ENCODE results near the gene INSM1. TPM values are rescaled to one million over a fixed set of nuclear protein-coding genes. Genes with fewer than 3 reads are reported as not detected.

INSM1 gene
- total and polyA plus RNA-seq, 2 experiments from 2014 or later: not detected

DNA sequence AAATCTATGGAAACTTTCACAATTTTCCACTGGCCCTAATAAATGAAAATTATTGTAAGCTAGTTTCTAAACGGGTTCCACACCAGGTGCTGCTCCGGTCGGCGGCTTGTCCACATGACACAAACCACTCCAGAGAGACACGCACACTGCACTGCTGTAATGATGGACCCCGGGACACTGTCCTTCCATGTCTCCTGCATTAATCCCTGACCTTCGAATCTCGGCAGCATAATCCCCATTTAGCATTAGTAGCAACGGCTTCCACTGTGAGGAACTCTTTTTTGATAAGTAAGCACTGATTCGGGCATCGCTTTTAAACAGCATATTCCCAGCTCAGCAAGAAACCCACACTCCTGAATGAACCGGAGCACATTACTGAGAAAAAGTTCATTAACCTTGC lies 43.5 kb downstream of the INSM1 start:
- Histone ChIP-seq H3K36me3 (no peaks in the 10 kb centered on the region), H3K27me3 (peaks cover 15% of the 10 kb centered on the region), H3K27ac (no peak overlapping the region), H3K9me3 (ENCODE audit: low read depth) (no peaks in the 10 kb centered on the region), H3K4me3 (no peak overlapping the region), H3K4me1 (ENCODE audit: low read depth) (peaks cover 13% of the 10 kb centered on the region)
- DNase-seq (ENCODE audit: low read depth in 1 of 2, low spot score in 1 of 2): no peak
- TF ChIP-seq, protein P1, sequence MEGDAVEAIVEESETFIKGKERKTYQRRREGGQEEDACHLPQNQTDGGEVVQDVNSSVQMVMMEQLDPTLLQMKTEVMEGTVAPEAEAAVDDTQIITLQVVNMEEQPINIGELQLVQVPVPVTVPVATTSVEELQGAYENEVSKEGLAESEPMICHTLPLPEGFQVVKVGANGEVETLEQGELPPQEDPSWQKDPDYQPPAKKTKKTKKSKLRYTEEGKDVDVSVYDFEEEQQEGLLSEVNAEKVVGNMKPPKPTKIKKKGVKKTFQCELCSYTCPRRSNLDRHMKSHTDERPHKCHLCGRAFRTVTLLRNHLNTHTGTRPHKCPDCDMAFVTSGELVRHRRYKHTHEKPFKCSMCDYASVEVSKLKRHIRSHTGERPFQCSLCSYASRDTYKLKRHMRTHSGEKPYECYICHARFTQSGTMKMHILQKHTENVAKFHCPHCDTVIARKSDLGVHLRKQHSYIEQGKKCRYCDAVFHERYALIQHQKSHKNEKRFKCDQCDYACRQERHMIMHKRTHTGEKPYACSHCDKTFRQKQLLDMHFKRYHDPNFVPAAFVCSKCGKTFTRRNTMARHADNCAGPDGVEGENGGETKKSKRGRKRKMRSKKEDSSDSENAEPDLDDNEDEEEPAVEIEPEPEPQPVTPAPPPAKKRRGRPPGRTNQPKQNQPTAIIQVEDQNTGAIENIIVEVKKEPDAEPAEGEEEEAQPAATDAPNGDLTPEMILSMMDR (IDR thresholded peaks at IDR 0.05; ENCODE audit: low read depth, low read length): no peak

DNA sequence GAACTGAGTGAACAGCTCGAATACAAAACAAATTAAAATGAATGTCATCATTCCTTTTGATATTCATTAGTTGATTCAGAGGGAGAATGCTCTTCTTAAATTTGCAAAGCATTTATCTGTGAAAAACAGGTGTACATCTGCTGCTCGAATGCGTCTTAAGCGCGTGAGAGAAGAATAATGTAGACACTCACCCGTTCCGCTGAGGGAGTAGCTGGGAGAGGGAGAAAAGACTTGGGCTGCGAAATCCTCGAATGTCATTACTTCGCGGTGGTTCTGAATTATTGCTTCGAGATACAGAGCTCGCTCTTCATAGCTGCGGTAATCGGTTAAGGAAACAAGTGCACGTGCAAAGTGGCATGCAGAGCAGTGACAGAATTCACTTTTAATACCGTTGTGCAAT lies 43.9 kb downstream of the INSM1 start:
- Histone ChIP-seq H3K36me3 (no peaks in the 10 kb centered on the region), H3K27me3 (peaks cover 15% of the 10 kb centered on the region), H3K4me3 (no peak overlapping the region), H3K4me1 (ENCODE audit: low read depth) (peaks cover 13% of the 10 kb centered on the region), H3K27ac (no peak overlapping the region), H3K9me3 (ENCODE audit: low read depth) (no peaks in the 10 kb centered on the region)
- TF ChIP-seq, protein P1 (IDR thresholded peaks at IDR 0.05; ENCODE audit: low read depth, low read length): no peak
- DNase-seq (ENCODE audit: low read depth in 1 of 2, low spot score in 1 of 2): no peak

DNA sequence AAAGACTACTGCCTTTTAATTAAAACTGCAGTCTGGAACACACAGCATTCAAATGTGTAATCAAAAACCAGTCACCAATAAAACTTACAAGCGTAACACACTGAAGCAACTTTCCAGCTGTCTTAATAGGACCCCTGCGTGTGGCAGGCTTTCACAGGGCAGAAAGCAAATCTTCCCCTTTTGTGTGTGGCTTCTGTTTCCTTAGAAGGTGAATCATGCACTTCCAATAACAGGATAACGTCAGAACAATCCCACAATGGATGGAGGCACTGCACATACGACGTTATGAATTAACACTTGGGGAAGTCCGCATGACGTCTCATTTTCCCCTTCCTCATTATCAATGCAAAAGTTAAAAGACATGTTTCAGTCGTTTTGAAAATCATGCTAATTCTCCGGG lies 44.8 kb downstream of the INSM1 start:
- H3K27me3 ChIP-seq: peaks cover 15% of the 10 kb centered on the region
- no peaks in the 10 kb centered on the region for H3K36me3 ChIP-seq
- TF ChIP-seq, protein P1 (IDR thresholded peaks at IDR 0.05; ENCODE audit: low read depth, low read length): no peak
- no peak for DNase-seq (ENCODE audit: low read depth in 1 of 2, low spot score in 1 of 2)
- H3K27ac ChIP-seq: no peak overlapping the region
- peaks cover 13% of the 10 kb centered on the region for H3K4me1 ChIP-seq (ENCODE audit: low read depth)
- H3K9me3 ChIP-seq (ENCODE audit: low read depth): no peaks in the 10 kb centered on the region
- no peak overlapping the region for H3K4me3 ChIP-seq

DNA sequence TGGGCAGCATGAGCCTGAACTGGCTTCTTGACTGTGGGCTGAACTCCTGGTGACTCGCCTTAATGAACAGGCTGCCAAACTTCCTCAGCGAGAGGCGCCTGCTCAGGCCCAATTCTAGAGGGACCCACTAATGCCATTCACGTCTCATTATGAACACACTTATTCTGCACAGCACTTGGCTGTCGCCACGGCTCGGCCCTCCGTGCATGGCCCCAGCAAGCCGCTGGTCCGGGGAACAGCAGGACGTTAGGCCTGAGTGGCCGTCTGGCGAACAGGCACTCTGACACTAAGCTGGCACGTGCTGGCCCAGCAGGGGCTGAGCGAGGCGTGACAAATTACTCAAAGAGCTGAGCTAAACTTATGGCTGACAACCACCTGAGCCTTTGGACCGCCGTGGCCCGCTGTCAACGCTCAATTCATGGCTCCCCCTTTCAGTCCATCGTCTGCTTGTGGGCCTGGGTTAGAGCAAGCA lies 45.9 kb downstream of the INSM1 start:
- Histone ChIP-seq H3K4me3 (no peak overlapping the region), H3K27me3 (peaks cover 15% of the 10 kb centered on the region), H3K9me3 (ENCODE audit: low read depth) (no peaks in the 10 kb centered on the region), H3K27ac (no peak overlapping the region), H3K4me1 (ENCODE audit: low read depth) (peaks cover 13% of the 10 kb centered on the region), H3K36me3 (no peaks in the 10 kb centered on the region)
- DNase-seq (ENCODE audit: low read depth in 1 of 2, low spot score in 1 of 2): peak in 1 of 2 donors; percentile 28
- TF ChIP-seq, protein P1 (IDR thresholded peaks at IDR 0.05; ENCODE audit: low read depth, low read length): no peak

DNA sequence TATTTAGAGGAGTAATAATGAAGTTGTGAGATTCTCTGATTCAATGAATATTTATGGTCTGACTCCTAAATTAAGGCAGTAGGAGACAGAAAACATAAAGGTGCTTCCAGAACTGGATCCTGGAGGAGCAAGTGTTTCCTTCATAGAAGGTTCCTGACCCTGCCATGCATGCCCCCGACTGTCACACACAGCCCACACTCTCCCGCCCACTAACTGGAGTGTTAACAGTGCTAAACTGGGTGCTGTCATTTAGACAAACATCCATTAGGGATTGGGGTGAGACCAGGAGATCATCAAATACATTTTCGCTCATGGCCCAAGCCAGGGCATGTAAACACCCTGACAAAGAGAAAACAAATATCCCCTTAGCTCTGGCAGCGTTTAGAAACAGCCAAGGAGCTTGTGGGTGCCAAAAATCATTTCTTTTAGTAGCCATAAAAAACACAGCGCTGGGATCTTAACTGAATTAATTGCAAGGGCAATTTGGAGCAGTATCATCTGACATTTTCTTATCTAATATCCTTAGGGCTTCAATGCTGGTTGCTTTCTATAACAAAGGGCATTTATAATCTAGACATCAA lies 46.8 kb downstream of the INSM1 start:
- Histone ChIP-seq H3K36me3 (no peaks in the 10 kb centered on the region), H3K27me3 (peaks cover 15% of the 10 kb centered on the region), H3K9me3 (ENCODE audit: low read depth) (no peaks in the 10 kb centered on the region), H3K27ac (no peak overlapping the region), H3K4me3 (no peak overlapping the region), H3K4me1 (ENCODE audit: low read depth) (peaks cover 15% of the 10 kb centered on the region)
- DNase-seq (ENCODE audit: low read depth in 1 of 2, low spot score in 1 of 2): no peak
- TF ChIP-seq, protein P1 (IDR thresholded peaks at IDR 0.05; ENCODE audit: low read depth, low read length): no peak

Measured in cardiac muscle cell (in vitro differentiated cells and primary cell).